ENCODE results near the gene CAPS. TPM values are rescaled to one million over a fixed set of nuclear protein-coding genes. Genes with fewer than 3 reads are reported as not detected.

Gene CAPS
- total RNA-seq (ENCODE audit: low replicate concordance), result 13.9 and 14.1 TPM in 2 replicates
- long read RNA-seq, result 0 reads

- Mint-ChIP-seq H3K36me3 (no peaks in the 10 kb centered on the region), H3K27me3 (no peaks in the 10 kb centered on the region), H3K4me3 (peak within 1 kb of the TSS; percentile 52), H3K9me3 (no peaks in the 10 kb centered on the region), H3K4me1 (ENCODE audit: unreplicated experiment) (peaks cover 4% of the 10 kb centered on the region), H3K27ac (peak within 1 kb of the TSS; percentile 80)
- DNase-seq (ENCODE audit: extremely low spot score, unreplicated experiment), result no peak
- TF ChIP-seq, protein P1, sequence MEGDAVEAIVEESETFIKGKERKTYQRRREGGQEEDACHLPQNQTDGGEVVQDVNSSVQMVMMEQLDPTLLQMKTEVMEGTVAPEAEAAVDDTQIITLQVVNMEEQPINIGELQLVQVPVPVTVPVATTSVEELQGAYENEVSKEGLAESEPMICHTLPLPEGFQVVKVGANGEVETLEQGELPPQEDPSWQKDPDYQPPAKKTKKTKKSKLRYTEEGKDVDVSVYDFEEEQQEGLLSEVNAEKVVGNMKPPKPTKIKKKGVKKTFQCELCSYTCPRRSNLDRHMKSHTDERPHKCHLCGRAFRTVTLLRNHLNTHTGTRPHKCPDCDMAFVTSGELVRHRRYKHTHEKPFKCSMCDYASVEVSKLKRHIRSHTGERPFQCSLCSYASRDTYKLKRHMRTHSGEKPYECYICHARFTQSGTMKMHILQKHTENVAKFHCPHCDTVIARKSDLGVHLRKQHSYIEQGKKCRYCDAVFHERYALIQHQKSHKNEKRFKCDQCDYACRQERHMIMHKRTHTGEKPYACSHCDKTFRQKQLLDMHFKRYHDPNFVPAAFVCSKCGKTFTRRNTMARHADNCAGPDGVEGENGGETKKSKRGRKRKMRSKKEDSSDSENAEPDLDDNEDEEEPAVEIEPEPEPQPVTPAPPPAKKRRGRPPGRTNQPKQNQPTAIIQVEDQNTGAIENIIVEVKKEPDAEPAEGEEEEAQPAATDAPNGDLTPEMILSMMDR (conservative IDR thresholded peaks at IDR 0.05), result no peak
Observed at GRCh38 chr19:5913739-5914357, at the start of gene CAPS. Gene CAPS (plus strand): TSS chr19:5914254. CDS start chr19:5914407, 153 bp downstream.

DNA sequence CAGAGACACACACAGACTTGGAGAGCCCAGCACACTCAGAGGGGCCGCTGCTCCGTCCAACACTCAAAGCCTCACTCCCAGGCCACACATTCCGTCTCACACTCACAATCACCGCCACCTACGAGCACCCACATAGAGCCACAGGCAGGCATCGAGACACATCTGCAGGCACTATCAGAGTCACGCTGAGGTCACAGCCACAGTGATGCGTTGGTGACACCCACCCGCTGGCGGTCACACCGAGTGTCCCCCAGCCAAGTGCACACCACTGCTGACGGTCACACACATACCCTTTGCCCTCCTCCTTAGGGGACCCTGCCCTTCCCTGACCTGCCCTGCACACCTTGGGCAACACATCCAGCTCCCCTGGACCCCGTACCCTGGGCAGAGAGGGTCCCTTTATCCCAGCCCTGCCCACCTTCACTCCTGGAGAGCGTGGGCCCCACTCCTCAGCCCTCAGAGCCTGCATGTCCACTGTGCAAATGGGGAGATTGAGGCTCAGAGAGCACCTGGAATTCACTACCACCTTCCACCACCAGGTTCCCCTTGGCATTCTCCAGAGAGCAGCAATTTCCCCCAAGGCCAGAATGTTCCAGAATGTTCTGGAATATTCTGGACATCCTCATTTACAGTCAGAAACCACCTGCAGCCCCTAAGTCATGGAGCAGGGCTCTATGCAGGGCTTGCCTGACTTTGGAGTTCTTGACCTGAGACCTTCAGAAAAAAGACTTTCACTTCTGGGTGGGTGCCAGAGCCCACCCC, 49.1 kb upstream of the CAPS start:
- TF ChIP-seq, protein P1 (conservative IDR thresholded peaks at IDR 0.05), result peak; percentile 56
- Mint-ChIP-seq H3K4me1 (ENCODE audit: unreplicated experiment) (peaks cover 7% of the 10 kb centered on the region), H3K27me3 (no peaks in the 10 kb centered on the region), H3K9me3 (no peaks in the 10 kb centered on the region), H3K36me3 (no peaks in the 10 kb centered on the region), H3K4me3 (no peak overlapping the region), H3K27ac (no peak overlapping the region)
- DNase-seq (ENCODE audit: extremely low spot score, unreplicated experiment), result no peak

DNA sequence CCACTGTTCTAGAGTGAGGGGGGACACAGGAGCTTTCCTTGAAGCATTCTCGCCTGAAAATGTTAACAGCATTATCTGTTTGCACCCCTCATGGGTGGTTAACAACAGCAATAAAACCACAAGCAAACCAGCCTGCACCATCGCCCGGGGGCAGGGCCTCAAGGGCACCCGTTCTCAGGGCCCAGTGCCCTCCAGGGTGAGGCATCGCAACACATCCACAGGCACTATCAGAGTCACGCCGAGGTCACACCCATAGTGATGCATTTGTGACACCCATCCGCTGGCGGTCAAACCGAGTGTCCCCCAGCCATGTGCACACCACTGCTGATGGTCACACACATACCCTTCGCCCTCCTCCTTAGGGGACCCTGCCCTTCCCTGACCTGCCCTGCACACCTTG, 48.3 kb upstream of the CAPS start:
- Mint-ChIP-seq H3K9me3 (no peaks in the 10 kb centered on the region), H3K4me1 (ENCODE audit: unreplicated experiment) (peaks cover 7% of the 10 kb centered on the region), H3K36me3 (no peaks in the 10 kb centered on the region), H3K4me3 (no peak overlapping the region), H3K27me3 (no peaks in the 10 kb centered on the region), H3K27ac (no peak overlapping the region)
- DNase-seq (ENCODE audit: extremely low spot score, unreplicated experiment), result no peak
- TF ChIP-seq, protein P1 (conservative IDR thresholded peaks at IDR 0.05), result no peak

DNA sequence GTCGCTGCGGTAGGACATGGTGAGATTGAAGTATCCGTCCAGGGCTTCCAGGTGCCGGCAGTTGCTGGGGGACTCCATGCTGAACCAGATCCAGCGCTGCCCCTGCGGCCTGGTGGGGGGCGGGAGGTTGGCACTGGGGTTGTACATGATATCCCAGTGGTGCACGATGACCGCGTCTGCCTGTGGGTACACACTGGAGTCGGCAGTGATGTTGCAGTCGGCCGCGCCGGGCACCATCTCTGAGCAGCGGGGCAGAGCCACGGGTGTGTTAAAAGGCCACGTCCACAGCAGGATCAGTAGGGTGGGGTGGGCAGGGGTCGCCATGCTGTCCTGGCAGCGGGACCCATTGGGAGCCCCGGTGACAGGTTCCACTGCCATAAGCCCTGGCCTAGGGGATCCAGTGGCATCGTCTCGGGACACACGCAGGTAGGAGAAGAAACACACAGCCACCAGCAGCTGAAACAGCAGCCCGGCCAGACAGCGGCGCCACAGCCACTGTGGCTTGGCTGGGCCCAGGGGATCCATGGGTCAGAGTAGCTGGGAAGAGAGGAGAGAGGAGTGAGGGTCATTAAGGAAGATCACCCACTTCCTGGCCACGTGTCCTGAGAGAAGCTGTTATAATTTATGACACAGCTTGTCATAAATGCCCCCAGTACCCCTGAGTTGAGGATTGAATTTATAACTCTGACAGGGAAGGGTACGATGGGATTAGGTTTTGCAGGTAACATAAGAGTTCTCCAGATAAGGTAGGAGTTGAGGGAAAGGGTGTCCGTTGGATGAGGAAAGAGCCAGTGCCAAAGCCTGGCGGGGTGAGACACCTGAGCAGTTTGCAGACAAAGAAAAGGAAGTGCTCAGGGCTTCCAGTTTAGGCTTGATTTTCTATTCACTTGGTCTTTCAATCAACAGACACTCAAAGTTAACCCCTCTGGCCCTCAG, 46.6 kb upstream of the CAPS start:
- Mint-ChIP-seq H3K4me3 (no peak overlapping the region), H3K9me3 (no peaks in the 10 kb centered on the region), H3K4me1 (ENCODE audit: unreplicated experiment) (peaks cover 7% of the 10 kb centered on the region), H3K36me3 (no peaks in the 10 kb centered on the region), H3K27ac (no peak overlapping the region), H3K27me3 (no peaks in the 10 kb centered on the region)
- TF ChIP-seq, protein P1 (conservative IDR thresholded peaks at IDR 0.05), result no peak
- DNase-seq (ENCODE audit: extremely low spot score, unreplicated experiment), result no peak

DNA sequence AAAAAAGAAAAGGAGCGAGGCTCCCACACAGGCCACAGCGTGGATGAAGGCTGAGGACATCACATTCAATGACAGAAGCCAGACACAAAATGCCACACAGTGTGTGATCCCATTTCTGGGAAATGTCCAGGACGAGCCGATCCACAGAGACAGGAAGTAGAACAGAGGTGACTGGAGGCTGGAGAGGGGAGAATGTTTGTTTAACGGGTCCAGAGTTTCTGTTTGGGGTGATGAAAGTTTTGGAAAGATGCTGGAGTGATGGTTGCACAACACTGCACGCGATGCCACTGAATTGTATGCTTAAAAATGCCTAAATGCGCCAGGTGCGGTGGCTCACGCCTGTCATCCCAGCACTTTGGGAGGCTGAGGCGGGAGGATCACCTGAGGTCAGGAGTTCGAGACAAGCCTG, 43.1 kb upstream of the CAPS start:
- TF ChIP-seq, protein P1 (conservative IDR thresholded peaks at IDR 0.05), result no peak
- DNase-seq (ENCODE audit: extremely low spot score, unreplicated experiment), result no peak
- Mint-ChIP-seq H3K9me3 (no peaks in the 10 kb centered on the region), H3K27me3 (no peaks in the 10 kb centered on the region), H3K4me3 (no peak overlapping the region), H3K36me3 (no peaks in the 10 kb centered on the region), H3K27ac (no peak overlapping the region), H3K4me1 (ENCODE audit: unreplicated experiment) (peaks cover 7% of the 10 kb centered on the region)

Measured in type B pancreatic cell (in vitro differentiated cells).